ENCODE measurements around the gene MXD1. TPM values are rescaled to one million over a fixed set of nuclear protein-coding genes. Genes with fewer than 3 reads are reported as not detected.

Gene MXD1
- total RNA-seq, 2 donors from 2014 or later, result 4.2 to 8.0 TPM

- WGBS, result 87% methylated on average over 6 of the region's 6 CpGs
- TF ChIP-seq CTCF (IDR thresholded peaks at IDR 0.05), result no peak
- TF ChIP-seq POLR2A (IDR thresholded peaks at IDR 0.05), result no peak
- no peak for TF ChIP-seq POLR2AphosphoS5 (IDR thresholded peaks at IDR 0.05)
- Histone ChIP-seq H3K4me1 (replicated peaks) (no peaks in the 10 kb centered on the region), H3K27me3 (replicated peaks; ENCODE audit: insufficient read depth) (no peaks in the 10 kb centered on the region), H3K9me3 (no peaks in the 10 kb centered on the region), H3K27ac (no peak overlapping the region), H3K36me3 (no peaks in the 10 kb centered on the region), H3K4me3 (no peak overlapping the region)
- intact Hi-C loops (cut with DNase I), result no loop called here
- no peak for DNase-seq (ENCODE audit: low spot score)
Observed at GRCh38 chr2:69952336-69953115, 37.6 kb downstream of the MXD1 start.

GRCh38 chr2:69954084-69954483 is 39.2 kb downstream of the MXD1 start:
- no peak for TF ChIP-seq POLR2A (IDR thresholded peaks at IDR 0.05)
- TF ChIP-seq POLR2AphosphoS5 (IDR thresholded peaks at IDR 0.05), result no peak
- no peak for TF ChIP-seq CTCF (IDR thresholded peaks at IDR 0.05)
- DNase-seq (ENCODE audit: low spot score), result no peak
- Histone ChIP-seq H3K27ac (no peak overlapping the region), H3K27me3 (replicated peaks; ENCODE audit: insufficient read depth) (no peaks in the 10 kb centered on the region), H3K4me3 (no peak overlapping the region), H3K9me3 (no peaks in the 10 kb centered on the region), H3K36me3 (no peaks in the 10 kb centered on the region), H3K4me1 (replicated peaks) (no peaks in the 10 kb centered on the region)
- WGBS, result 100% methylated on average over 1 of the region's 1 CpG
- intact Hi-C loops (cut with DNase I), result no loop called here

GRCh38 chr2:69955029-69955428 is 40.1 kb downstream of the MXD1 start:
- TF ChIP-seq CTCF (IDR thresholded peaks at IDR 0.05) (no peak), POLR2AphosphoS5 (IDR thresholded peaks at IDR 0.05) (no peak), POLR2A (IDR thresholded peaks at IDR 0.05) (no peak)
- WGBS, result 87% methylated on average over 11 of the region's 11 CpGs
- no peak for DNase-seq (ENCODE audit: low spot score)
- Histone ChIP-seq H3K9me3 (no peaks in the 10 kb centered on the region), H3K36me3 (no peaks in the 10 kb centered on the region), H3K27me3 (replicated peaks; ENCODE audit: insufficient read depth) (no peaks in the 10 kb centered on the region), H3K4me1 (replicated peaks) (no peaks in the 10 kb centered on the region), H3K27ac (no peak overlapping the region), H3K4me3 (no peak overlapping the region)
- intact Hi-C loops (cut with DNase I), result no loop called here

GRCh38 chr2:69956475-69956979 is 41.6 kb downstream of the MXD1 start:
- TF ChIP-seq POLR2A (IDR thresholded peaks at IDR 0.05) (no peak), CTCF (IDR thresholded peaks at IDR 0.05) (no peak), POLR2AphosphoS5 (IDR thresholded peaks at IDR 0.05) (no peak)
- no peak overlapping the region for H3K4me3 ChIP-seq
- 86% methylated on average over 6 of the region's 6 CpGs for WGBS
- intact Hi-C loops (cut with DNase I), result no loop called here
- no peaks in the 10 kb centered on the region for H3K9me3 ChIP-seq
- no peak for DNase-seq (ENCODE audit: low spot score)
- H3K27ac ChIP-seq, result no peak overlapping the region
- H3K27me3 ChIP-seq (replicated peaks; ENCODE audit: insufficient read depth), result no peaks in the 10 kb centered on the region
- H3K36me3 ChIP-seq, result no peaks in the 10 kb centered on the region
- no peaks in the 10 kb centered on the region for H3K4me1 ChIP-seq (replicated peaks)

- no peaks in the 10 kb centered on the region for H3K4me1 ChIP-seq (replicated peaks)
- no peaks in the 10 kb centered on the region for H3K27me3 ChIP-seq (replicated peaks; ENCODE audit: insufficient read depth)
- 64% methylated on average over 8 of the region's 8 CpGs for WGBS
- no peak overlapping the region for H3K4me3 ChIP-seq
- H3K36me3 ChIP-seq, result no peaks in the 10 kb centered on the region
- no peak overlapping the region for H3K27ac ChIP-seq
- intact Hi-C loops (cut with DNase I), result no loop called here
- TF ChIP-seq CTCF (IDR thresholded peaks at IDR 0.05) (no peak), POLR2A (IDR thresholded peaks at IDR 0.05) (no peak), POLR2AphosphoS5 (IDR thresholded peaks at IDR 0.05) (no peak)
- H3K9me3 ChIP-seq, result no peaks in the 10 kb centered on the region
- no peak for DNase-seq (ENCODE audit: low spot score)
Observed at GRCh38 chr2:69957965-69958364, 43.1 kb downstream of the MXD1 start.

Data from prostate gland (tissue), 2 donors.